HG03571 (cell line): ENCODE measurements around the gene NKAIN2.
"Not testable (repeated sequence)": the region's sequence is repeated elsewhere in the genome, so short reads cannot be mapped to it uniquely, and the experiment has no call there.

Experiments used
- ATAC-seq: cut with Tn5 transposase; IDR thresholded peaks from one replicate; pipeline ENCODE4 v1.9.1; 2021; ENCODE audit not compliant: unreplicated experiment

Gene NKAIN2

DNA sequence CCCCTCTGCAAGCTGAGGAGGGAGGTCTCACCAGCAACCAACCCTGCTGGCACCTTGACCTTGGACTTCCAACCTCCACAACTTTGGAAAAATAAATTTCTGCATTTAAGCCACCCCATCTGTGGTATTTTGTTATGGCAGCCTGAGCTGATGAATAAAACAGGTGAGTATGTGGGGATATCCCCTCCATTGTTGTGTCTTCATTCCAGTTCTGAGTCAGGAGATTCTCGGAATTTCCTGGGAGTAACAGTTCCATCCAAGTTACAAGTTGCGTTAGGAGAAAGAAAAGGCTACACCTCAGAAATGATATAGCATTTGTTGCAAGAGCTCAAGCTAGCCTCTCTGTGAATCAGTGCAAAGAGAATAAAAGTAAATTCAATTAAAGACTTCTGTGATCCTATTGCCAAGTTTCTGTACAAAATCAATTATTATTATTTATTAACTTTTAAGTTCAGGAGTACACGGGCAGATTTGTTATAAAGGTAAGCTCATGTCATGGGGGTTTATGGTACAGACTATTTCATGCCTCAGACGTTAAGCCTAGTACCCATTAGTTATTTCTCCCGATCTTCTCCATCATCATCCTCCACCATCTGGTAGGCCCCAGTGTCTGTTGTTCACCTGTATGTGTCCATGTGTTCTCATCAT lies 153.0 kb downstream of the NKAIN2 start:
- no peak for ATAC-seq

GRCh38 chr6:123962508-123962907 lies 158.8 kb downstream of the NKAIN2 start:
- no peak for ATAC-seq

DNA sequence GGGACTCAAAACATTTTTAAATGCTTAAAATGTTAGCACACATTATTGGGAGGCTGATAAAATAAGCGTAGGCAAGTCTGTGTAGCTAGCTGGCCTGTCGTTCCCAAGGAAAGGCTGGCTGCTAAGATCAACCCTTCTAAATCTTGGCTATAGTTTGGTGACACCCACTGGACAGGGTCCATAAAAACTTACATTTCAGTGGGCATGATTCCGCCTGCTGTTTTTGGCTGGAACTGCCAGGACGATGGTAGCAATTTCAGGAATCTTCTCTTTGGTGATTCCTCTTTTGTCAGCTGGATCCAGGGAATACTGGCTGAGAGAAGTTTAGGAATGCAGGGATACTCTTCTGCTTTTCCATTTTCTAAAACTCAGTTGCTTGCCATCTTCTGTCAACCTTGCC lies 162.2 kb downstream of the NKAIN2 start:
- ATAC-seq = no peak

DNA sequence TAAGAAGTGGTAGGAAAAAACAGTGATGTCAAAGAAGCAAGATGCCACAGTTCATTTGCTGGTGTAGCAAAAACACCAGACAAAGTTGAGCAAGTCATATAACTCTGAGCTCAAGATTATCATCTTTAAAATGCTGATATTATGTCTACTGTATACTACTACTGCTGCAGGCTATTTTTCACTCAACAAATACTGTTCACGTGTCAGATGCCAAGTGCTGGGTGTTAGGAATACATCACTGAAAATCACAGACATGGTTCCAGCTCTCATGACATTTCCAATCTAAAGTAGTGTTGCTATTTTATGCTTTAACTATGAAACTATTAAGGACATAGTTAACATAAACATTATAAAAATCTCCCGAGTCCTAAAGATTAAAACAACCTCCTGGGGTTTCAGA lies 163.0 kb downstream of the NKAIN2 start:
- ATAC-seq = no peak

- ATAC-seq = no peak
Observed at GRCh38 chr6:123967905-123968304, 164.2 kb downstream of the NKAIN2 start.

- no peak for ATAC-seq
Observed at GRCh38 chr6:123972600-123973294, 169.1 kb downstream of the NKAIN2 start.

DNA sequence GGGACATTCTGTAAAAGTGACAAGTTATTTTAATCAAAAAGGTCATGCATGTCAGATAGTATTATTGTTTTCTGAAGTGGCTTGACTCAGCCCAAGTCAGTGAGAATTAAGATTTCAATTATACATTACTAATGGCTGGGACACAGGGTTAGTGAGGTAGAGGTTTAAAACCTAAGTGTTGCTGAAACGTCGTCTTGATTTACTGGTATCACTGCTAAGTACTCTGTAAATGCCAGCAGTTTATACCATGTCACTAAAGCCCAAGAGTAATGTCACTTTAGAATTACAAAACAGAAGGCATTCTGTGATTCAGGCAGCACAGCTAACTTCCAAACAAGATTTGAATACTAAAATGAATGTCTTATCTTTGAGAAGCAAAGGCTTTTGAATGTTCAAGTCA lies 176.6 kb downstream of the NKAIN2 start:
- ATAC-seq = no peak

- no peak for ATAC-seq
Observed at GRCh38 chr6:123986938-123987337, 183.3 kb downstream of the NKAIN2 start.

GRCh38 chr6:123989918-123990317 lies 186.3 kb downstream of the NKAIN2 start:
- ATAC-seq = not testable (repeated sequence)

- no peak for ATAC-seq
Observed at GRCh38 chr6:123990376-123990775, 186.7 kb downstream of the NKAIN2 start.

GRCh38 chr6:123994168-123994567 lies 190.5 kb downstream of the NKAIN2 start:
- ATAC-seq = no peak

DNA sequence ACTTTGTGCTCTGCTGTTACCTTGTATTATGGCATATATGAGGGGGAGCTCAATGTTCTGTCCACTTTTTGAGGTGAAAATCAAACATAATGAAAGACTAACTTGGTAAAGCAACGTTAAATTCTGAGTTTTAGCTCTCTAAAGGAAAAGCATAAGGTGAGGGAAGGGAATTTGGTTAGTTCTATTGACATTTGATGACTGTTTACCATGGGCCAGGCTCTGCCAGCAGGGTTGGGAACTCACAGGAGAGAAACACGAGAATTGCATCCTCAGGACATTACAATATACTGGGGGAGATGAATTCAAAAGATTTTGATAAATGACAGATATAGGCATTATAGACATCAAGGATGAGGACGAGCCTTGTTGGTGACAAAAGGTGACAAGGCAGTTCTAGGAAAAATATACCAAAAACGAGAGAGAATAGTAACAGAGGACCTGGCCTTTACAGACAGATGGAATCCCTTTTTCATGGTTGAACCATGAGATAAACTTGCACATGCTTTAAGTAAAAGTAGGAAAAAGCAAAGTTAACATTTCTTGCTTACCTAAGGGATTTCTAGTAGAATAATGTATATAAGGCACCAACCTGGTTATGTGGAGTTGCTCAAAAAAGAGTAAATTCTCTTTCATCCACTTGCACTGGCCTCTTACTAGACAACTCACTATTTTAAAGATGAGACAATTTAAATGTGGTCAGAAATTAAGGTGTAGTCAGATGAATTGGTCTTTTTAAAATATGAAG lies 191.4 kb downstream of the NKAIN2 start:
- no peak for ATAC-seq

GRCh38 chr6:123997223-123997622 lies 193.6 kb downstream of the NKAIN2 start:
- ATAC-seq = no peak

DNA sequence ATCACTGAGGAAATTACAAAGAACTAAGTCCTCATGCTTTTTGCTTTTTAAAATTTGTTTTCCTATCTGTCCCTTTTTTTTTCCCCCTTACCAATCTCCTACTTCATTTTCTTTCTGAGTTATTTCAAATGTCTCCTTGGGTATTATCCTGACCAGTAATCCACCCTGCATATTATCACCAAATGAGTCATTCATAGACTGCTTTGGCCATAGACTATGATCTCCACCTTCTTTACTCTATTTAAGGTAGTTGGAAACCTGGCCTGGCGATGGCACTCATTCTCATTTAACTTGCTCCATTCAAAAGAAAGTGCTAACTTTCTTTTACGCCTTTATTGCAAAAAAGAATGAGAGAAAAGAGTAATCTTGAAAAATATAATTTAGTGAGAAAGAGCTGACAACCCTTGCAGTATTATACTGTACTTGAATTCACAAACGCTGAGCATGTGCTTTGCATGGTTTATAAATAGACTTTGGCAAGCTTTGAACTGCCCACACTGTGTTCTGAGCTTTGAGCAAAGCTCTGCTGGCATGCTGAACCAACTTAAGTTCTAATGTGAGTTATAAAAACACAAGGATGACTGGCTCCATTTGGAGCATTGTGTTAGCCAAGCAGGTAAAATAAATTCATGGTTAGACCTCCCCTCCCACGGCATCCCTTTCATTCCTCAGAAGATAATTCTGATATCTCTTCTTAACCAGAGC lies 198.9 kb downstream of the NKAIN2 start:
- no peak for ATAC-seq

- ATAC-seq = no peak
Observed at GRCh38 chr6:124007266-124007665, 203.6 kb downstream of the NKAIN2 start.

GRCh38 chr6:124008000-124008987 lies 204.6 kb downstream of the NKAIN2 start:
- no peak for ATAC-seq

- ATAC-seq = no peak
Observed at GRCh38 chr6:124008988-124009765, 205.5 kb downstream of the NKAIN2 start.

- ATAC-seq = no peak
Observed at GRCh38 chr6:124010574-124010973, 206.9 kb downstream of the NKAIN2 start.

GRCh38 chr6:124011180-124011579 lies 207.5 kb downstream of the NKAIN2 start:
- ATAC-seq = no peak
